Right lobe of liver (tissue), 6 donors: Measurements from ENCODE around the gene KATNIP. TPM values are rescaled to one million over a fixed set of nuclear protein-coding genes. Genes with fewer than 3 reads are reported as not detected.

Source experiments
- ATAC-seq, 4 donors: fragments of 200-7000 bp; cut with Tn5 transposase; one replicate each; pipeline ENCODE4 v1.9.1; 2020; ENCODE audit warnings: mild to moderate bottlenecking in 4 of 4, moderate library complexity in 4 of 4
- DNase-seq, 3 donors: peaks; one replicate each; pipeline ENCODE4 v3.0.0-alpha.2; 2020
- H3K27ac ChIP-seq, 3 donors: fragments of 200-600 bp; one replicate each; pipeline ENCODE4 v1.8.0; 2022
- H3K27me3 ChIP-seq, 2 donors: fragments of 200-600 bp; one replicate each; pipeline ENCODE4 v1.8.0; 2022
- H3K36me3 ChIP-seq, 4 donors: fragments of 200-600 bp; sonication (generic) in 1 of 4; one replicate each; pipeline versions ENCODE4 v1.5.1 to v1.8.0; 2017 to 2022; ENCODE audit warnings: control low read depth in 1 of 4
- H3K4me1 ChIP-seq, 4 donors: fragments of 200-600 bp; sonication (generic) in 1 of 4; one replicate each; pipeline versions ENCODE4 v1.5.1 to v1.8.0; 2017 to 2022; ENCODE audit warnings: control low read depth in 1 of 4
- H3K4me3 ChIP-seq, 3 donors: fragments of 200-600 bp; one replicate each; pipeline ENCODE4 v1.8.0; 2022
- H3K9me3 ChIP-seq, 4 donors: fragments of 200-600 bp; sonication (generic) in 1 of 4; one replicate each; pipeline versions ENCODE4 v1.5.1 to v1.8.0; 2017 to 2022; ENCODE audit warnings: control low read depth in 1 of 4
- POLR2A ChIP-seq: fragments of 450-650 bp; IDR thresholded peaks from one replicate; pipeline ENCODE4 v1.6.1; 2017; ENCODE audit warnings: antibody characterized with exemption, mild to moderate bottlenecking
- WGBS: methylation state at CpG from one replicate; pipeline ENCODE4 v1.1.6; 2018; ENCODE audit warnings: low coverage, low lambda C conversion rate; ENCODE audit not compliant: insufficient coverage; ENCODE audit errors: missing lambda C conversion rate; 5-methylcytosine and 5-hydroxymethylcytosine counted together
- intact Hi-C, 2 donors: fragments of 100-400 bp; cut with DNase I; formaldehyde crosslinking; loops; one replicate each; pipeline versions ENCODE4 v1.11.2 to v1.14.1; 2022
- total RNA-seq, 6 experiments: library from RNA; depleted of rRNA in 2 of 6; stranded (reverse); fragments of >200 nt in 2 of 6; fragmentation: NEBNext Ultra II Directional in 3 of 6; extraction: Animal tissue kit (Norgen Biotek cat#: 25700) in 3 of 6; gene quantifications; one replicate each; pipeline versions ENCODE4 v1.1.0 to v1.2.4, GENCODE V29; 2016 to 2023
- TF ChIP-seq, protein P1 (sequence below), 4 donors: fragments of 200-600 bp in 3 of 4; fragments of 450-650 bp in 1 of 4; IDR thresholded peaks; one replicate each; pipeline versions ENCODE4 v1.5.1 to v1.8.0; 2016 to 2022; ENCODE audit warnings: antibody characterized with exemption in 4 of 4, mild to moderate bottlenecking in 2 of 4
- donor health status: DM: no; HTN: yes; CAD: no.
- donor health status: DM: no; HTN: no; CAD: no.
- donor health status: DM: no; HTN: no; CAD: no.
- donor health status: DM: no; HTN: yes; CAD: no.
- donor health status: DM: no; HTN: yes; CAD: no.

KATNIP gene
- total RNA-seq, 6 experiments from 2014 or later: 6.1 to 10.2 (median 7.6) TPM

DNA sequence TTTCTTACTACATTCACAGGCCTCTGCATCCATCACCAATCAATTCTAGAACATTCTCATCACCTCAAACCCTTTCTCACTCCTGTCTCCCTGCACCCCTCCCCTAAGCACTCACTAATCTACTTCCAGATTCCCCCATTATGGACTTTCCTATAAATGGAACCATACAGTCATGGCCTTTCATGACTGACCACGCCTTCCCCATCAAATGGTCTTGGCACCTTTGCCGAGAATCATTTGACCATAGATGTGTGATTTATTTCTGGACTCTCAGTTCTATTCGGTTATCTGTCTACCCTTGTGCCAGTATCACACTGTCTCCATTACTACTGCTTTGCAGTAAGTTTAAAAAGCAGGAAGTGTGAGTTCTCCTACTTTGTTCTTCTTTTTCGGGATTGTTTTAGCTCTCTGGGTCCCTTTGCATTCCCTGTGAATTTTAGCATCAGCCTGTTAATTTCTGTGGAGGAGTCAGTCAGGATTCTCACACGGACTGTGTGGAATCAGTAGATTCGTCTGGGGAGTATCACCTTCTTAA, 27.7 kb upstream of the KATNIP start:
- Histone ChIP-seq H3K36me3 (peaks cover 0 to 32% (median 3%) of the 10 kb centered on the region in 4 donors), H3K27me3 (no peaks in the 10 kb centered on the region), H3K27ac (no peak overlapping the region), H3K9me3 (no peaks in the 10 kb centered on the region), H3K4me3 (no peak overlapping the region), H3K4me1 (no peaks in the 10 kb centered on the region)
- no peak for ATAC-seq
- WGBS: 82% methylated on average over 6 of the region's 6 CpGs
- DNase-seq: no peak
- TF ChIP-seq, protein P1, sequence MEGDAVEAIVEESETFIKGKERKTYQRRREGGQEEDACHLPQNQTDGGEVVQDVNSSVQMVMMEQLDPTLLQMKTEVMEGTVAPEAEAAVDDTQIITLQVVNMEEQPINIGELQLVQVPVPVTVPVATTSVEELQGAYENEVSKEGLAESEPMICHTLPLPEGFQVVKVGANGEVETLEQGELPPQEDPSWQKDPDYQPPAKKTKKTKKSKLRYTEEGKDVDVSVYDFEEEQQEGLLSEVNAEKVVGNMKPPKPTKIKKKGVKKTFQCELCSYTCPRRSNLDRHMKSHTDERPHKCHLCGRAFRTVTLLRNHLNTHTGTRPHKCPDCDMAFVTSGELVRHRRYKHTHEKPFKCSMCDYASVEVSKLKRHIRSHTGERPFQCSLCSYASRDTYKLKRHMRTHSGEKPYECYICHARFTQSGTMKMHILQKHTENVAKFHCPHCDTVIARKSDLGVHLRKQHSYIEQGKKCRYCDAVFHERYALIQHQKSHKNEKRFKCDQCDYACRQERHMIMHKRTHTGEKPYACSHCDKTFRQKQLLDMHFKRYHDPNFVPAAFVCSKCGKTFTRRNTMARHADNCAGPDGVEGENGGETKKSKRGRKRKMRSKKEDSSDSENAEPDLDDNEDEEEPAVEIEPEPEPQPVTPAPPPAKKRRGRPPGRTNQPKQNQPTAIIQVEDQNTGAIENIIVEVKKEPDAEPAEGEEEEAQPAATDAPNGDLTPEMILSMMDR (IDR thresholded peaks at IDR 0.05): no peak
- TF ChIP-seq POLR2A: no peak
- intact Hi-C loops: no loop called here

DNA sequence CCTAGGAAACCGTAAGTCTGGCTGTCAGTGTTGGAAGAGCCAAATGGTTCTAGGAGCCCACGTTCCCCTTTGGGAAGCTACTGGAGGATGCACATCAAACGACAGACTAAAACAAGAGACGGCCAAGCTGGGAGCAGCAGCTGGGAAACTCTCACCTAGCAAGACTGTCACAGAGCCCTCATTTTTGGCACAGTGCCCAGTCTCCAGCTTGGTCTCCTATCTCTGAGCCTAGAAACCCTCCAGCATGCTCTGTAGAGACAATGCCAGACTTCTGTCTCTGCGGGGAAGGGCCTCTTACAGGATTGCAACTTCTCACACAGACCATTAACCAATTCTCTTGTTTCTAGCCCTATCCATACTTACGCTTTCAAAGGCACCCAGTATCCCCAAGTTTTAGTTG, 23.8 kb upstream of the KATNIP start:
- ATAC-seq: no peak
- Histone ChIP-seq H3K4me1 (no peaks in the 10 kb centered on the region), H3K27ac (no peak overlapping the region), H3K9me3 (no peaks in the 10 kb centered on the region), H3K4me3 (no peak overlapping the region), H3K27me3 (no peaks in the 10 kb centered on the region), H3K36me3 (peaks cover 0 to 71% (median 19%) of the 10 kb centered on the region in 4 donors)
- TF ChIP-seq, protein P1 (IDR thresholded peaks at IDR 0.05): no peak
- TF ChIP-seq POLR2A: no peak
- WGBS: 100% methylated on average over 5 of the region's 6 CpGs
- no peak for DNase-seq
- intact Hi-C loops: no loop called here

DNA sequence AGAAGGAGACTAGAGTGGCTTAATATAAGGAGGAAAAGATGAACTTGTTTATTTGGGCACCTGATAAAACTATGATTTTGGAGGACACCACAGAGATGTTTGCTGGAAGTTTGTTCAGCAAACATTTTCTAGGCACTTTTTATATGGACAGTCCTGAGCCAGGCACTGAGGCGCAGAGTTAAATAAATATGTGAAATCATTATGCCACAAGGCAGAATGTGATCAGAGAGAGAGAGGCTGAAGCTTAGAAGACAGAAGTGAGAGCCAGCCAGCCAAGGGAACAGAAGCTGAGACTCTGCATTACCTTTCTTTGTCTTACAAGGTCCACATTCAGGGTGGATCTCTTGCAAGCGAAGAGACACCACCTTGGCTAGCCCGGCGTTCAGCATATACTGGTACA, 21.6 kb upstream of the KATNIP start:
- intact Hi-C loops: no loop called here
- TF ChIP-seq, protein P1 (IDR thresholded peaks at IDR 0.05): no peak
- no peak for TF ChIP-seq POLR2A
- no peak for ATAC-seq
- no peak for DNase-seq
- H3K4me1 ChIP-seq: no peaks in the 10 kb centered on the region
- no peaks in the 10 kb centered on the region for H3K27me3 ChIP-seq
- peaks cover 0 to 91% (median 25%) of the 10 kb centered on the region in 4 donors for H3K36me3 ChIP-seq
- no peak overlapping the region for H3K4me3 ChIP-seq
- 100% methylated on average over 2 of the region's 4 CpGs for WGBS
- H3K9me3 ChIP-seq: no peaks in the 10 kb centered on the region
- H3K27ac ChIP-seq: no peak overlapping the region

DNA sequence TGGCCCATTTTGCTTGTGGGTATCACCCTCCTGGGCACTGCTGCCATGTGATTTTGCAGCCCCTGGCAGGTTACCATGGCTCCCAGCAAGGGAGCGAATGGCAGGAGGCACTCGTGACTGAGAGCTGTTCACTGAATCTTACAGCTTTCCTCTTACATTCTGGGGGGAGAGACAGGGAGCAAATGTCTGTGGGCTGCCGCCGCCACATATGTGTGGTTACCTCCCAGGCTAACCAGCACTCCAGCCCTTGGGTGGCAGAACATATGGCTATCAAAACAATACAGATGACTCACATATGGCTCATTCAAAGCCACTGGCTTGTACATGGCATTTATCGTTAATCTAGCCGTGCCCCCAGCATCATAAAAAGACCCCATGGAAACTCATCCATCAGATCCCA, 20.0 kb upstream of the KATNIP start:
- Histone ChIP-seq H3K4me3 (no peak overlapping the region), H3K9me3 (no peaks in the 10 kb centered on the region), H3K27ac (no peak overlapping the region), H3K4me1 (no peaks in the 10 kb centered on the region), H3K36me3 (peaks cover 0 to 93% (median 28%) of the 10 kb centered on the region in 4 donors), H3K27me3 (no peaks in the 10 kb centered on the region)
- ATAC-seq: no peak
- TF ChIP-seq, protein P1 (IDR thresholded peaks at IDR 0.05): no peak
- TF ChIP-seq POLR2A: no peak
- no peak for DNase-seq
- no CpG with 5 or more reads among the region's 6 CpGs for WGBS
- intact Hi-C loops: no loop called here

DNA sequence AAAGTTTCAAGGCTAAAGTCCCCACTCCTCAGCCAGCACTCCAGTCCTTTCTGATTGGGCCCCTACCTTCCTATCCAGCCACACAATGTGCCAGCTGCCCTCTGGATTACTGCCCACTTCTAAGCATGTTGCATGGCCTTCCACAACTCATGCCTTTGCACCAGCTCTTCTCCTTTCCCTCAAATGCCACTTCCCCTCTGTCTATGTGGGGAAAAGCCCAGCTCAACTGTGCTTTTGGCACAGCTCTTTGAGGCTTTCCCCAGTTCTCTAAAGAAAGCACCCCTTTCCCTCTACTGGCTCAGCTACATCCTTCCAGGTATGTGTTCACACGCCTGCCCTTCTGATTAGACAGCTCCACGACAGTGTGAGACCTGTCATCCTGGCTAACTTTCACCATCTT, 18.8 kb upstream of the KATNIP start:
- ATAC-seq (no peak), DNase-seq (no peak)
- 53% methylated on average over 2 of the region's 2 CpGs for WGBS
- TF ChIP-seq POLR2A: no peak
- TF ChIP-seq, protein P1 (IDR thresholded peaks at IDR 0.05): no peak
- H3K27me3 ChIP-seq: no peaks in the 10 kb centered on the region
- no peak overlapping the region for H3K27ac ChIP-seq
- no peak overlapping the region for H3K4me3 ChIP-seq
- intact Hi-C loops: no loop called here
- no peaks in the 10 kb centered on the region for H3K9me3 ChIP-seq
- H3K36me3 ChIP-seq: peaks cover 0 to 91% (median 29%) of the 10 kb centered on the region in 4 donors
- H3K4me1 ChIP-seq: no peaks in the 10 kb centered on the region
